ENCODE measurements around the gene CNTN6.
"Not testable (repeated sequence)": the region's sequence is repeated elsewhere in the genome, so short reads cannot be mapped to it uniquely, and the experiment has no call there.

CNTN6 gene

GRCh38 chr3:1287815-1288214, 195.0 kb downstream of the CNTN6 start:
- no peak for DNase-seq (ENCODE audit: low read depth)

- DNase-seq (ENCODE audit: low read depth) = no peak
These were observed 196.1 kb downstream of the CNTN6 start for GRCh38 chr3:1288805-1289494.

GRCh38 chr3:1292571-1293071, 199.8 kb downstream of the CNTN6 start:
- no peak for DNase-seq (ENCODE audit: low read depth)

- no peak for DNase-seq (ENCODE audit: low read depth)
These were observed 201.8 kb downstream of the CNTN6 start for GRCh38 chr3:1294586-1294985.

- no peak for DNase-seq (ENCODE audit: low read depth)
These were observed 225.6 kb downstream of the CNTN6 start for GRCh38 chr3:1318296-1319005.

GRCh38 chr3:1326546-1326945, 233.7 kb downstream of the CNTN6 start:
- DNase-seq (ENCODE audit: low read depth) = no peak

GRCh38 chr3:1330107-1330506, 237.3 kb downstream of the CNTN6 start:
- no peak for DNase-seq (ENCODE audit: low read depth)

- no peak for DNase-seq (ENCODE audit: low read depth)
These were observed 253.6 kb downstream of the CNTN6 start for GRCh38 chr3:1346386-1346785.

- no peak for DNase-seq (ENCODE audit: low read depth)
These were observed 255.7 kb downstream of the CNTN6 start for GRCh38 chr3:1348547-1348946.

- no peak for DNase-seq (ENCODE audit: low read depth)
These were observed 258.1 kb downstream of the CNTN6 start for GRCh38 chr3:1350885-1351284.

GRCh38 chr3:1355691-1356090, 262.9 kb downstream of the CNTN6 start:
- no peak for DNase-seq (ENCODE audit: low read depth)

- no peak for DNase-seq (ENCODE audit: low read depth)
These were observed 263.3 kb downstream of the CNTN6 start for GRCh38 chr3:1356101-1356500.

GRCh38 chr3:1365528-1365927, 272.7 kb downstream of the CNTN6 start:
- no peak for DNase-seq (ENCODE audit: low read depth)

- no peak for DNase-seq (ENCODE audit: low read depth)
These were observed 281.6 kb downstream of the CNTN6 start for GRCh38 chr3:1374471-1374870.

- DNase-seq (ENCODE audit: low read depth) = no peak
These were observed 282.3 kb downstream of the CNTN6 start for GRCh38 chr3:1375145-1375544.

- no peak for DNase-seq (ENCODE audit: low read depth)
These were observed 288.3 kb downstream of the CNTN6 start for GRCh38 chr3:1380926-1381646.

- DNase-seq (ENCODE audit: low read depth) = no peak
These were observed 288.8 kb downstream of the CNTN6 start for GRCh38 chr3:1381647-1382036.

GRCh38 chr3:1387396-1387905, 294.6 kb downstream of the CNTN6 start:
- DNase-seq (ENCODE audit: low read depth) = not testable (repeated sequence)

- no peak for DNase-seq (ENCODE audit: low read depth)
These were observed 301.4 kb downstream of the CNTN6 start for GRCh38 chr3:1394188-1394587.

GRCh38 chr3:1400571-1400970, 307.7 kb downstream of the CNTN6 start:
- DNase-seq (ENCODE audit: low read depth) = no peak

- no peak for DNase-seq (ENCODE audit: low read depth)
These were observed 311.6 kb downstream of the CNTN6 start for GRCh38 chr3:1404270-1404962.

GRCh38 chr3:1406250-1406649, 313.4 kb downstream of the CNTN6 start:
- no peak for DNase-seq (ENCODE audit: low read depth)
